ENCODE results near the gene ADPRS. TPM values are rescaled to one million over a fixed set of nuclear protein-coding genes. Genes with fewer than 3 reads are reported as not detected.
A peak's percentile ranks its signal among the peaks of the same experiment; 100 is the strongest.

ADPRS gene
- total RNA-seq, 2 experiments from 2014 or later: 47.0 to 48.7 TPM

DNA sequence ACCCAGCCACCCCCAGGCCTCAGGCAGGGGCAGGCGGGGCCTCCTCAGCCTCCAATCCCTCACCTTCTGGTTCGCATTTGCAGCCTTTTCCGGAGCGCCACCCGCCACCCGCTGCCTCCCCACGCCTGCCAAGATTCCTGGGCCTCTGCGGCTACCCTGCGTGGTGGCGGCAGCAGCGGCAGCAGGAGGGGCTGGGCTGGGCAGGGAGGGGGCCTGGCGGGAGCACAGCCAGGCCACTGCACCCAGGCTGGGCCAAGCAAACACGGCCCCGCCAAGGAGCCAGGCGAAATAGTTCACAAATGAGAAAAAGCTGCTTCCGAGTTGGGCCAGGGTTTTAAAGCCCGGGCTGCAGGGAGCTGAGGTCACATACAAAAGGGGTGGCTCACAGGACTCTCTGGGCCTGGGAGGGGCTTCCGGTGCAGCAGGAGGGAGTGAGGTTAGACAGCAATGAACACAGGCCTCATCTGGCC is 26.5 kb downstream of the ADPRS start:
- H3K27me3 Mint-ChIP-seq: no peaks in the 10 kb centered on the region
- H3K27ac Mint-ChIP-seq: no peak overlapping the region
- H3K4me1 Mint-ChIP-seq: peaks cover 5% of the 10 kb centered on the region
- H3K4me3 Mint-ChIP-seq: no peak overlapping the region
- H3K9me3 Mint-ChIP-seq: no peaks in the 10 kb centered on the region
- DNase-seq: no peak
- H3K36me3 Mint-ChIP-seq: no peaks in the 10 kb centered on the region

GRCh38 chr1:36115931-36116330 is 27.2 kb downstream of the ADPRS start:
- no peak overlapping the region for H3K27ac Mint-ChIP-seq
- no peaks in the 10 kb centered on the region for H3K27me3 Mint-ChIP-seq
- peaks cover 4% of the 10 kb centered on the region for H3K4me1 Mint-ChIP-seq
- no peak overlapping the region for H3K4me3 Mint-ChIP-seq
- no peaks in the 10 kb centered on the region for H3K36me3 Mint-ChIP-seq
- no peaks in the 10 kb centered on the region for H3K9me3 Mint-ChIP-seq
- no peak for DNase-seq

- no peaks in the 10 kb centered on the region for H3K9me3 Mint-ChIP-seq
- H3K27ac Mint-ChIP-seq: no peak overlapping the region
- no peaks in the 10 kb centered on the region for H3K4me1 Mint-ChIP-seq
- no peaks in the 10 kb centered on the region for H3K36me3 Mint-ChIP-seq
- no peak for DNase-seq
- H3K27me3 Mint-ChIP-seq: peaks cover 2% of the 10 kb centered on the region
- H3K4me3 Mint-ChIP-seq: no peak overlapping the region
Measured at GRCh38 chr1:36116901-36117300, 28.2 kb downstream of the ADPRS start.

- Mint-ChIP-seq H3K4me3 (no peak overlapping the region), H3K4me1 (peaks cover 7% of the 10 kb centered on the region), H3K36me3 (no peaks in the 10 kb centered on the region), H3K27me3 (peaks cover 13% of the 10 kb centered on the region), H3K9me3 (no peaks in the 10 kb centered on the region), H3K27ac (no peak overlapping the region)
- DNase-seq: no peak
Measured at GRCh38 chr1:36118447-36119204, 29.9 kb downstream of the ADPRS start.

GRCh38 chr1:36119456-36119855 is 30.8 kb downstream of the ADPRS start:
- Mint-ChIP-seq H3K27me3 (peaks cover 18% of the 10 kb centered on the region), H3K36me3 (no peaks in the 10 kb centered on the region), H3K4me3 (no peak overlapping the region), H3K4me1 (peaks cover 13% of the 10 kb centered on the region), H3K27ac (no peak overlapping the region), H3K9me3 (no peaks in the 10 kb centered on the region)
- DNase-seq: no peak

- no peak for DNase-seq
- Mint-ChIP-seq H3K36me3 (no peaks in the 10 kb centered on the region), H3K9me3 (no peaks in the 10 kb centered on the region), H3K4me1 (peaks cover 26% of the 10 kb centered on the region), H3K27me3 (peaks cover 30% of the 10 kb centered on the region), H3K27ac (no peak overlapping the region), H3K4me3 (no peak overlapping the region)
Measured at GRCh38 chr1:36122062-36123030, 33.7 kb downstream of the ADPRS start.

- Mint-ChIP-seq H3K27ac (peak overlapping the region; percentile 32), H3K27me3 (peaks cover 30% of the 10 kb centered on the region)
Measured at GRCh38 chr1:36123356-36123755, 34.7 kb downstream of the ADPRS start.

DNA sequence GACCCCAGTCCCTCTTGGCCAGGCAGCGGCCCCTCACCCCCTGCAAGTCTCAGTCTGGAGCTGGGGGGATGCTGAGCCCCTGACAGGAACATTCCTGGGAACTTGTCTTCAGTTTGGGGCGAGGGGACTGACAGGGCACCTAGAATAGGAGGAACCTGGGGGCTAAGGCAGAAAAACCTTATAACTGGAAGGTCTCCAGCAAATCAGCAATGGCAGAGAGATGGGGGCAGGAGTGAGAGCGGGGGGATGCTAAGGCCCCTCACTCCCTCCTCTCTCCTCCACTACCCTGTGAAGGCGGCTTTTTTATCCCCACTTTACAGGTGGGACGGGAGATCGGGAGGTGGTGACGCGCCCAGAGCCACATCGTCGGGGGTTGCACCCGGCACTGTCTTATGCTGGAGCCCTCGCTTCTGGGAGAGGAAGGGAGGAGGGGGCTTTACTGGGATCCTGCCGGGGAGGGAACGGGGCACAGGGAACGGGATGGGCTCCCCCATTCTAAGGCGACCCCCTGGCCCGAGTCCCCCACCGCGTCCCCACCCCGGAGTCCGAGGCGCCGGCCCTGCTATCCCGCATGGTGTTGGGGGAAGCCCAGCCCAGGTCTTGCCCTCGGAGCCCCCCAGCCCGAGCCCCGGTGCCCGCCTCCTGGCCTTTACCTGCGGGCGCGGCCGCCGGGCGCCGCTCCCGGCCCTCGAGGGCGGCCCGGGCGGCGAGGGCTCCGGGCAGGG is 35.9 kb downstream of the ADPRS start:
- Mint-ChIP-seq H3K9me3 (no peaks in the 10 kb centered on the region), H3K27me3 (peaks cover 30% of the 10 kb centered on the region), H3K4me3 (peak overlapping the region; percentile 67), H3K27ac (no peak overlapping the region), H3K4me1 (peaks cover 29% of the 10 kb centered on the region), H3K36me3 (no peaks in the 10 kb centered on the region)
- no peak for DNase-seq

More at GRCh38 chr1:36123356-36123755, 34.7 kb downstream of the ADPRS start:
- H3K4me3 Mint-ChIP-seq: peak overlapping the region; percentile 19
- no peaks in the 10 kb centered on the region for H3K36me3 Mint-ChIP-seq
- peaks cover 29% of the 10 kb centered on the region for H3K4me1 Mint-ChIP-seq
- no peaks in the 10 kb centered on the region for H3K9me3 Mint-ChIP-seq
- peak; percentile 36 for DNase-seq

DNA sequence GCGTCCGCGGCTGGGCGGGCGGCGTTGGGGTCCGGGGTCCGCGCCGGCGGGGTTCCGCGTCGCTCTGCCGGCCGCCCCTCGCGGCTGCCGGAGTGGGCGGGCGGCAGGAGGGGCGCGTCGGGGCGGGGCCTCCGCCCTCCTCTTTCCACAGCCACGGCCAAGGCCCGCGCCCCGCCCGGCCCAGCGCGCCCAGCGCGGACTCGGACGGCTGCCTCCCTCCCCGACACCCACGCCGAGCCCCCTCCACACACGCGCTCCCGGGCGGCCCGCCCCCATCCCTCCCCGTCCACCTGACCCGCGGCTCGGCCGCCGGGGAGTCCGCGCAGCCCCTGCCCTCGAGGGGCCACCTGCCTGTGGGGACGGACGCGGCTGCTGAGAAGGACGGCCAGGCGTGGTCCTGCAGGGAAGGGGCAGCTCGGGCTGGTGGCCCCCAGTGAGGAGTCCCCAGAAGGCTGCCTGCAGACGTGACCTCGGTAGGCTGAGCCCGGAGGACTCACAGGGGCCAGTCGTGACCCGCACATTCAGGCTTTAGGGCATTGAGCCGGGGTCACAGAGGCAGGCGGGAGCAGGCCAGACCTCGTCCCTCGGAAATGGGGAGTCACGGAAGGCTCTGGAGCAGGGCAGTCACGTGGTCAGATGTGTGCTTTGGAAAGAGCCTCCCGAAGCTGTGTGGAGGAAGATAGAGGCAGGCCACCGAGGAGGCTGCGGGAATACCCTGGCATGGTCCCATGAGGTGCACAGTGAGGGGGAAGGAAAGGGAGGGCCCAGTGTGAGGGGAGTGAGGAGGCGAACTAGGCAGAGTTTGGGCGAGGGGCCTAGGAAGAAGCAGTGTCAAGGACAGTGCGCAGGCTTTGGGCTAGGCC is 36.7 kb downstream of the ADPRS start, which contains the start of gene COL8A2:
TSS of gene COL8A2 (minus strand) at position 94 of the 863 bp plus-strand sequence. CDS start 24,980 bp downstream, outside the sequence.
- Mint-ChIP-seq H3K36me3 (no peaks in the 10 kb centered on the region), H3K27ac (no peak within 1 kb of the TSS)

GRCh38 chr1:36126005-36126716 is 37.5 kb downstream of the ADPRS start:
- H3K4me1 Mint-ChIP-seq: peaks cover 29% of the 10 kb centered on the region
- no peaks in the 10 kb centered on the region for H3K9me3 Mint-ChIP-seq
- no peak for DNase-seq
- H3K27me3 Mint-ChIP-seq: peaks cover 30% of the 10 kb centered on the region
- no peaks in the 10 kb centered on the region for H3K36me3 Mint-ChIP-seq
- H3K27ac Mint-ChIP-seq: no peak overlapping the region
- H3K4me3 Mint-ChIP-seq: no peak overlapping the region

More for the DNA sequence above, 36.7 kb downstream of the ADPRS start, which contains the start of gene COL8A2:
- no peaks in the 10 kb centered on the region for H3K9me3 Mint-ChIP-seq
- H3K27me3 Mint-ChIP-seq: peaks cover 30% of the 10 kb centered on the region
- DNase-seq: peak; percentile 22
- H3K4me3 Mint-ChIP-seq: peak within 1 kb of the TSS; percentile 67
- H3K4me1 Mint-ChIP-seq: peaks cover 29% of the 10 kb centered on the region

GRCh38 chr1:36126797-36127500 is 38.3 kb downstream of the ADPRS start:
- Mint-ChIP-seq H3K9me3 (no peaks in the 10 kb centered on the region), H3K36me3 (no peaks in the 10 kb centered on the region), H3K27me3 (peaks cover 28% of the 10 kb centered on the region), H3K4me3 (no peak overlapping the region), H3K4me1 (peaks cover 29% of the 10 kb centered on the region), H3K27ac (no peak overlapping the region)
- no peak for DNase-seq

- Mint-ChIP-seq H3K27ac (no peak overlapping the region), H3K4me1 (peaks cover 24% of the 10 kb centered on the region), H3K9me3 (no peaks in the 10 kb centered on the region), H3K27me3 (peaks cover 20% of the 10 kb centered on the region), H3K4me3 (no peak overlapping the region), H3K36me3 (no peaks in the 10 kb centered on the region)
- no peak for DNase-seq
Measured at GRCh38 chr1:36128126-36128904, 39.6 kb downstream of the ADPRS start.
